Heart left ventricle (tissue), 13 donors: ENCODE data around the gene FXYD5.
A peak's percentile ranks its signal among the peaks of the same experiment; 100 is the strongest.

Source experiments
- POLR2A ChIP-seq, 2 donors: fragments of 450-650 bp; IDR thresholded peaks; one replicate each; pipeline ENCODE4 v1.6.1; 2017; ENCODE audit warnings: antibody characterized with exemption in 2 of 2, mild to moderate bottlenecking in 2 of 2, moderate library complexity in 2 of 2
- TF ChIP-seq, protein P1 (sequence below), 12 donors: fragments of 200-600 bp; sonication (generic) in 4 of 12; IDR thresholded peaks; one replicate each; pipeline versions ENCODE4 v1.5.0 to v1.8.0; 2018 to 2022; ENCODE audit warnings: antibody characterized with exemption in 12 of 12, mild to moderate bottlenecking in 5 of 12
- donor health status: ischemic (EF 13 %, LVEDD 7.1; RV severe dilation, severe dysfunction).
- donor health status: DM: no; HTN: yes; CAD: no.
- donor health status: DM: no; HTN: no; CAD: no.
- donor health status: ischemic (EF 25% LVEDD 6.9; RV normal size, moderate dysfunction).
- donor health status: ischemic (EF 25% LVEDD 5.7; RV mildly dilated, moderate dysfunction).
- donor health status: ischemic (EF 35%, LVEDD 5.7; RV mildly dilated, moderate dysfunction).
- donor health status: nonischemic (EF 11% LVEDD 7.7; RV severe dilation, severe dysfunction).
- donor health status: DM: yes; HTN: yes; CAD: no.
- donor health status: PGD.
- donor health status: ischemic (EF 29% LVEDD 5.4; RV normal size, mild dysfunction).
- donor health status: nonischemic (EF 23%, LVEDD 6.1; RV moderate dilation, normal function).

- TF ChIP-seq, protein P1, sequence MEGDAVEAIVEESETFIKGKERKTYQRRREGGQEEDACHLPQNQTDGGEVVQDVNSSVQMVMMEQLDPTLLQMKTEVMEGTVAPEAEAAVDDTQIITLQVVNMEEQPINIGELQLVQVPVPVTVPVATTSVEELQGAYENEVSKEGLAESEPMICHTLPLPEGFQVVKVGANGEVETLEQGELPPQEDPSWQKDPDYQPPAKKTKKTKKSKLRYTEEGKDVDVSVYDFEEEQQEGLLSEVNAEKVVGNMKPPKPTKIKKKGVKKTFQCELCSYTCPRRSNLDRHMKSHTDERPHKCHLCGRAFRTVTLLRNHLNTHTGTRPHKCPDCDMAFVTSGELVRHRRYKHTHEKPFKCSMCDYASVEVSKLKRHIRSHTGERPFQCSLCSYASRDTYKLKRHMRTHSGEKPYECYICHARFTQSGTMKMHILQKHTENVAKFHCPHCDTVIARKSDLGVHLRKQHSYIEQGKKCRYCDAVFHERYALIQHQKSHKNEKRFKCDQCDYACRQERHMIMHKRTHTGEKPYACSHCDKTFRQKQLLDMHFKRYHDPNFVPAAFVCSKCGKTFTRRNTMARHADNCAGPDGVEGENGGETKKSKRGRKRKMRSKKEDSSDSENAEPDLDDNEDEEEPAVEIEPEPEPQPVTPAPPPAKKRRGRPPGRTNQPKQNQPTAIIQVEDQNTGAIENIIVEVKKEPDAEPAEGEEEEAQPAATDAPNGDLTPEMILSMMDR (IDR thresholded peaks at IDR 0.05), result peak in 10 of 12 donors; percentile 15 to 62 (median 36)
- TF ChIP-seq POLR2A (IDR thresholded peaks at IDR 0.05), result peak; percentile 59 to 81
These were observed 13.3 kb upstream of the FXYD5 start for GRCh38 chr19:35140962-35141836.
